ENCODE results near the gene VAPA. TPM values are rescaled to one million over a fixed set of nuclear protein-coding genes. Genes with fewer than 3 reads are reported as not detected.

The VAPA gene
- polyA plus RNA-seq, 1 experiment = 170 TPM

GRCh38 chr18:10006311-10006893, 92.6 kb downstream of the VAPA start:
- TF ChIP-seq, protein P1, sequence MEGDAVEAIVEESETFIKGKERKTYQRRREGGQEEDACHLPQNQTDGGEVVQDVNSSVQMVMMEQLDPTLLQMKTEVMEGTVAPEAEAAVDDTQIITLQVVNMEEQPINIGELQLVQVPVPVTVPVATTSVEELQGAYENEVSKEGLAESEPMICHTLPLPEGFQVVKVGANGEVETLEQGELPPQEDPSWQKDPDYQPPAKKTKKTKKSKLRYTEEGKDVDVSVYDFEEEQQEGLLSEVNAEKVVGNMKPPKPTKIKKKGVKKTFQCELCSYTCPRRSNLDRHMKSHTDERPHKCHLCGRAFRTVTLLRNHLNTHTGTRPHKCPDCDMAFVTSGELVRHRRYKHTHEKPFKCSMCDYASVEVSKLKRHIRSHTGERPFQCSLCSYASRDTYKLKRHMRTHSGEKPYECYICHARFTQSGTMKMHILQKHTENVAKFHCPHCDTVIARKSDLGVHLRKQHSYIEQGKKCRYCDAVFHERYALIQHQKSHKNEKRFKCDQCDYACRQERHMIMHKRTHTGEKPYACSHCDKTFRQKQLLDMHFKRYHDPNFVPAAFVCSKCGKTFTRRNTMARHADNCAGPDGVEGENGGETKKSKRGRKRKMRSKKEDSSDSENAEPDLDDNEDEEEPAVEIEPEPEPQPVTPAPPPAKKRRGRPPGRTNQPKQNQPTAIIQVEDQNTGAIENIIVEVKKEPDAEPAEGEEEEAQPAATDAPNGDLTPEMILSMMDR (IDR thresholded peaks at IDR 0.05; ENCODE audit: insufficient read depth, low read depth, low read length) = peak; percentile 34
- Histone ChIP-seq H3K4me3 (ENCODE audit: low read depth, low read length) (no peak overlapping the region), H3K36me3 (ENCODE audit: control insufficient read depth, insufficient read depth, low read length) (no peaks in the 10 kb centered on the region), H3K27me3 (ENCODE audit: control insufficient read depth, insufficient read depth, low read length) (peaks cover 4% of the 10 kb centered on the region; the same call in 1 of the 2 replicates)
- CTCF ChIA-PET = interaction anchor here (1.0 to 3.4 kb wide), 3 partner anchors 9 to 513 kb away, joined by 4 to 25 read pairs (median 5); no protein-coding TSS in a partner anchor
- POLR2A ChIA-PET = interaction anchor here (0.6 kb wide), 1 partner anchor 52 kb away, joined by 3 read pairs; no protein-coding TSS in a partner anchor
- DNase-seq (ENCODE audit: low read depth) = no peak

- CTCF ChIA-PET = interaction anchor here (1.3 to 3.4 kb wide), 3 partner anchors 8 to 511 kb away, joined by 3 to 25 read pairs (median 5); no protein-coding TSS in a partner anchor
- Histone ChIP-seq H3K27me3 (ENCODE audit: control insufficient read depth, insufficient read depth, low read length) (0 out of 2 replicates have a peak, but pooled peaks cover 2% of the 10 kb centered on the region), H3K36me3 (ENCODE audit: control insufficient read depth, insufficient read depth, low read length) (no peaks in the 10 kb centered on the region), H3K4me3 (ENCODE audit: low read depth, low read length) (no peak overlapping the region)
- no peak for DNase-seq (ENCODE audit: low read depth)
- POLR2A ChIA-PET = no interaction called here
- TF ChIP-seq, protein P1 (IDR thresholded peaks at IDR 0.05; ENCODE audit: insufficient read depth, low read depth, low read length) = no peak
These were observed 94.3 kb downstream of the VAPA start for GRCh38 chr18:10008006-10008647.

Small RNA genes within 50 kb of the gene (small RNA-seq; reads per million reads assigned to genes)
- gene RNA5SP450 (ENCODE audit: insufficient read length, low read depth, low replicate concordance) = 0.63 reads per million

Other genes starting within 250 kb of the VAPA start
- 30.5 and 37.2 TPM in 2 replicates for gene RAB31, start 205.7 kb upstream of the VAPA start, polyA plus RNA-seq (2011; rRNA removed)
- 0.05 and 0.20 TPM in 2 replicates for gene TXNDC2, start 28.0 kb upstream of the VAPA start, polyA plus RNA-seq (2011; rRNA removed)